Mucosa of descending colon (tissue), 3 donors: ENCODE measurements around the gene MRM2. TPM values are rescaled to one million over a fixed set of nuclear protein-coding genes. Genes with fewer than 3 reads are reported as not detected.

ENCODE experiments used
- ATAC-seq: fragments of 200-7000 bp; cut with Tn5 transposase; one replicate; pipeline ENCODE4 v1.9.1; 2020; ENCODE audit warnings: mild to moderate bottlenecking, moderate library complexity
- DNase-seq, 3 donors: peaks; one replicate each; pipeline ENCODE4 v3.0.0-alpha.2; 2020
- H3K36me3 ChIP-seq: fragments of 200-600 bp; one replicate; pipeline ENCODE4 v1.8.0; 2021; ENCODE audit warnings: low read depth, mild to moderate bottlenecking
- H3K4me1 ChIP-seq: fragments of 200-600 bp; one replicate; pipeline ENCODE4 v1.8.0; 2021; ENCODE audit warnings: low read depth, mild to moderate bottlenecking
- H3K4me3 ChIP-seq: fragments of 200-600 bp; one replicate; pipeline ENCODE4 v1.8.0; 2021; ENCODE audit warnings: mild to moderate bottlenecking
- H3K9me3 ChIP-seq: fragments of 200-600 bp; one replicate; pipeline ENCODE4 v1.8.0; 2021; ENCODE audit warnings: mild to moderate bottlenecking
- CTCF ChIP-seq: fragments of 200-600 bp; IDR thresholded peaks from one replicate; pipeline ENCODE4 v1.8.0; 2022; ENCODE audit warnings: antibody characterized with exemption, mild to moderate bottlenecking
- intact Hi-C, 2 donors: fragments of 100-400 bp; cut with DNase I in 1 of 2; cut with micrococcal nuclease in 1 of 2; formaldehyde crosslinking; loops; one replicate each; pipeline versions ENCODE4 v1.11.0 to v1.11.1; 2022; cut with DNase I, micrococcal nuclease
- total RNA-seq, 3 donors: library from RNA; stranded (reverse); fragmentation: NEBNext Ultra II Directional in 2 of 3; extraction: Animal tissue kit (Norgen Biotek cat#: 25700) in 2 of 3; gene quantifications; one replicate each; pipeline versions ENCODE4 v1.2.1 to v1.2.4, GENCODE V29; 2021 to 2023
- donor health status: DM: no; HTN: no; CAD: no; lungs with moderate emphysema.
- donor health status: DM: no; HTN: no; CAD: no.
- donor health status: DM: no; HTN: yes; CAD: no.

MRM2 gene
- total RNA-seq, 3 donors from 2014 or later: 16.5 to 18.8 (median 17.2) TPM

- H3K4me1 ChIP-seq: no peaks in the 10 kb centered on the region
- H3K9me3 ChIP-seq: peaks cover 11% of the 10 kb centered on the region
- DNase-seq (no peak), ATAC-seq (no peak)
- H3K4me3 ChIP-seq: no peak overlapping the region
- TF ChIP-seq CTCF: no peak
- intact Hi-C loops: no loop called here
- no peaks in the 10 kb centered on the region for H3K36me3 ChIP-seq
Observed at GRCh38 chr7:2197436-2198155, 44.4 kb downstream of the MRM2 start.

- Histone ChIP-seq H3K4me1 (no peaks in the 10 kb centered on the region), H3K9me3 (peaks cover 11% of the 10 kb centered on the region), H3K36me3 (no peaks in the 10 kb centered on the region), H3K4me3 (no peak overlapping the region)
- ATAC-seq (no peak), DNase-seq (no peak)
- intact Hi-C loops: no loop called here
- no peak for TF ChIP-seq CTCF
Observed at GRCh38 chr7:2196381-2197378, 45.3 kb downstream of the MRM2 start.

- Histone ChIP-seq H3K4me1 (no peaks in the 10 kb centered on the region), H3K9me3 (peaks cover 11% of the 10 kb centered on the region), H3K36me3 (no peaks in the 10 kb centered on the region), H3K4me3 (no peak overlapping the region)
- ATAC-seq: no peak
- intact Hi-C loops: no loop called here
- no peak for DNase-seq
- no peak for TF ChIP-seq CTCF
Observed at GRCh38 chr7:2195400-2196246, 46.4 kb downstream of the MRM2 start.

GRCh38 chr7:2193575-2194305 lies 48.3 kb downstream of the MRM2 start:
- ATAC-seq (no peak), DNase-seq (no peak)
- TF ChIP-seq CTCF: no peak
- Histone ChIP-seq H3K4me3 (no peak overlapping the region), H3K4me1 (no peaks in the 10 kb centered on the region), H3K9me3 (peaks cover 11% of the 10 kb centered on the region), H3K36me3 (no peaks in the 10 kb centered on the region)
- intact Hi-C loops: no loop called here
